ENCODE results near the gene ACP1.

Gene ACP1

DNA sequence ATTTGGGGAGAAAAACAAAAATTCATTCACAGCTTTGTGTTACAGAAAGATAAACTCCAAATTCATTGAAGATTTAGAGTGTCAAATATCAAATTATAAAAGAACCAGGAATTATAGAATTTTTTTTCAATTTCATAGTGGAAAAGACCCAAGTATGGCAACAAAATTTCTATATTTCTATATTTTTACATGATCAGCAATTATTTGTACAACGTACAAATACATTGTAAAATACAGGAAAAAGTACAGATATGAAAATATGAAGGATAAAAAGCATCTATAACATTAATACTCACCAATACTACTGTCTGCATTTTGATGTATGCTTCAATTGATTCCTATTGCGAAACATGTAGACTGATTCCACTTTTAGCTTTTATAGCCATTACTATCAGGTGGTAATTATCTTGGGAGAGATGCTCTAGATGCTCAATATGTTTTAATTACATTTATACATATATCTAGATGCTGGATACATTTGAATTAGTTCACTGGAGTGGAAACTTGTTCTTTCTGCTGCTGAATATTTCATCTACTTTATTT, 4.9 kb upstream of the ACP1 start:
- TF ChIP-seq, protein P1, sequence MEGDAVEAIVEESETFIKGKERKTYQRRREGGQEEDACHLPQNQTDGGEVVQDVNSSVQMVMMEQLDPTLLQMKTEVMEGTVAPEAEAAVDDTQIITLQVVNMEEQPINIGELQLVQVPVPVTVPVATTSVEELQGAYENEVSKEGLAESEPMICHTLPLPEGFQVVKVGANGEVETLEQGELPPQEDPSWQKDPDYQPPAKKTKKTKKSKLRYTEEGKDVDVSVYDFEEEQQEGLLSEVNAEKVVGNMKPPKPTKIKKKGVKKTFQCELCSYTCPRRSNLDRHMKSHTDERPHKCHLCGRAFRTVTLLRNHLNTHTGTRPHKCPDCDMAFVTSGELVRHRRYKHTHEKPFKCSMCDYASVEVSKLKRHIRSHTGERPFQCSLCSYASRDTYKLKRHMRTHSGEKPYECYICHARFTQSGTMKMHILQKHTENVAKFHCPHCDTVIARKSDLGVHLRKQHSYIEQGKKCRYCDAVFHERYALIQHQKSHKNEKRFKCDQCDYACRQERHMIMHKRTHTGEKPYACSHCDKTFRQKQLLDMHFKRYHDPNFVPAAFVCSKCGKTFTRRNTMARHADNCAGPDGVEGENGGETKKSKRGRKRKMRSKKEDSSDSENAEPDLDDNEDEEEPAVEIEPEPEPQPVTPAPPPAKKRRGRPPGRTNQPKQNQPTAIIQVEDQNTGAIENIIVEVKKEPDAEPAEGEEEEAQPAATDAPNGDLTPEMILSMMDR (IDR thresholded peaks at IDR 0.05; ENCODE audit: low read depth, low read length, missing control alignments) = no peak
- H3K4me3 ChIP-seq (ENCODE audit: low read depth, low read length) = no peak overlapping the region
- in situ Hi-C loops (cut with HindIII; ENCODE audit: low sequenced_read_pairs) = no loop called here
- DNase-seq (ENCODE audit: low read depth) = no peak

DNA sequence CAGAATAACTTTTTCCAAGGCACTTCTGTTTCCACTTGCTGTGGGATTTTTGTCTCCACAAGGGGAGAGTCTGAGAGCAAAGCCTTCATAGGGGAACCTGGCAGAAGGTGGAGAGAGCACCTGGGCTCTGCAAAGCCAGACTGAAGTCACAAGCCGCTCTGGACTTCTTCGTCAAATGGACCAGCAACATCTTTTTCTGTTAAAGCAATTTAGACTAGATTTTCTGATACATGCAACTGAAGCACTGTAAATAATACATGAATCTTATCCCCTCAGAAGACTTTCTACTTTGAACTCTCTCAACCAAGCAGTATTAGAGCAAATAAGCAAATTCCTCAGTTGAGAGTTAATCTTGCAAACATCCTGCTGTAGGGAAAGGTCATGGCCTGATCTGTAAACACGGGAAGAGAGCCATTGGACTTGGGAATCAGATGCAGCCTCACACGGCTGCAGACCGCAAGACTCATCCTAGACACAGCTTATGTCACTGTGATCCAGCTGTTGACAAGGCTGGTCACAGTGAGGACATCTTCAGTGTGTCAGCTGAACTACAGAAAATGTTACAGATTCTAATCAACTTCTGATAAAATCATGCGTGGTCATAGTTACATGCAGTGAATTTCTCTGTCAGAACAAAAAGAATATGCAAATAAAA, 4.1 kb upstream of the ACP1 start:
- no peak for DNase-seq (ENCODE audit: low read depth)
- no peak overlapping the region for H3K4me3 ChIP-seq (ENCODE audit: low read depth, low read length)
- in situ Hi-C loops (cut with HindIII; ENCODE audit: low sequenced_read_pairs) = no loop called here
- TF ChIP-seq, protein P1 (IDR thresholded peaks at IDR 0.05; ENCODE audit: low read depth, low read length, missing control alignments) = no peak

DNA sequence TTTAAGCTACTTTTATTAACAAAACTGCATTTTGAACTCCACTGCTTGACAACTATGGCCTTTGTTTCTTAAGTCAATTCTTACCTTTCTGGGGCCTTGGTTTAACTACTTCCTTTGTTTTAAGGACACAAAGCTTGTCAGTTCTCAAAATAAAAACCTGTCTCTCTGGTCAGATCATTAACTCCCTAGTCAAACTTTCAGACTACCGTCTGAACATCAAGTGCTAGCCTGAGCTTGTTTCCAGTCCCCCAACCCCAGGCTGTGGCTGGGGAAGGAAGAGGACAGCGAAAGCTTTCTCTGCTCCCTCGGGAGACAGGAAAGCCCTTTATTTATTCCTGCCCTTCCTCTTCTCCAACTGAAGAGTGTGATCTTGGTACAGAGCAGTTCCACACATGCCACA, 2.6 kb upstream of the ACP1 start:
- no peak overlapping the region for H3K4me3 ChIP-seq (ENCODE audit: low read depth, low read length)
- in situ Hi-C loops (cut with HindIII; ENCODE audit: low sequenced_read_pairs) = no loop called here
- DNase-seq (ENCODE audit: low read depth) = no peak
- TF ChIP-seq, protein P1 (IDR thresholded peaks at IDR 0.05; ENCODE audit: low read depth, low read length, missing control alignments) = no peak

GRCh38 chr2:263022-263738, 1.6 kb upstream of the ACP1 start:
- no peak for DNase-seq (ENCODE audit: low read depth)
- H3K4me3 ChIP-seq (ENCODE audit: low read depth, low read length) = peak overlapping the region; percentile 91
- TF ChIP-seq, protein P1 (IDR thresholded peaks at IDR 0.05; ENCODE audit: low read depth, low read length, missing control alignments) = no peak
- in situ Hi-C loops (cut with HindIII; ENCODE audit: low sequenced_read_pairs) = no loop called here

GRCh38 chr2:263774-264492, 814 bp upstream of the ACP1 start, which contains the start of gene SH3YL1:
Gene SH3YL1, minus strand, starts transcription at chr2:264032. Its CDS starts 48 bp downstream, at chr2:263984.
- TF ChIP-seq, protein P1 (IDR thresholded peaks at IDR 0.05; ENCODE audit: low read depth, low read length, missing control alignments) = no peak
- in situ Hi-C loops (cut with HindIII; ENCODE audit: low sequenced_read_pairs) = no loop called here
- DNase-seq (ENCODE audit: low read depth) = no peak
- H3K4me3 ChIP-seq (ENCODE audit: low read depth, low read length) = peak within 1 kb of the TSS; percentile 91

DNA sequence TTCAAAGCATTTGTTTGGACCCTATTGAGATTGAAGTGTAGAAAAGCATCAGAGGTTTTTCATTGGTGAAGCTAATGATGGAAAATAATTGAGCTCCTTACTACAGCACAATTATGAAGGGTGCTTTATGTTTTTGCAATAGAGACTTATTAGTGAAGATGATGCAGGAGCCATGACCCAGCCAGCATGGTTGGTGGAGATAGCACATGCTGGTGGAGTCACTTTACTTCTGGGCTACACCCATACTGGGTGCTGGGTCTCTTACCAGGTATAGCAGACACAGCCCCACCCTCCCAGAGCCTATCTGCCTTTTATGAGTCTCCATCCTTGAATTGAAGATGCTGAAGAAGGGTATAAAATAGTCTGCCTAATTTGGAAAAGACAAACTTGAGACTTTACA, 3.6 kb downstream of the ACP1 start:
- in situ Hi-C loops (cut with HindIII; ENCODE audit: low sequenced_read_pairs) = no loop called here
- H3K4me3 ChIP-seq (ENCODE audit: low read depth, low read length) = no peak overlapping the region
- DNase-seq (ENCODE audit: low read depth) = no peak
- TF ChIP-seq, protein P1 (IDR thresholded peaks at IDR 0.05; ENCODE audit: low read depth, low read length, missing control alignments) = no peak

Data from astrocyte of the cerebellum (primary cell).